ENCODE data around the gene CTNNBL1. TPM values are rescaled to one million over a fixed set of nuclear protein-coding genes. Genes with fewer than 3 reads are reported as not detected.
"Not testable (repeated sequence)": the region's sequence is repeated elsewhere in the genome, so short reads cannot be mapped to it uniquely, and the experiment has no call there.

CTNNBL1 gene, protein sequence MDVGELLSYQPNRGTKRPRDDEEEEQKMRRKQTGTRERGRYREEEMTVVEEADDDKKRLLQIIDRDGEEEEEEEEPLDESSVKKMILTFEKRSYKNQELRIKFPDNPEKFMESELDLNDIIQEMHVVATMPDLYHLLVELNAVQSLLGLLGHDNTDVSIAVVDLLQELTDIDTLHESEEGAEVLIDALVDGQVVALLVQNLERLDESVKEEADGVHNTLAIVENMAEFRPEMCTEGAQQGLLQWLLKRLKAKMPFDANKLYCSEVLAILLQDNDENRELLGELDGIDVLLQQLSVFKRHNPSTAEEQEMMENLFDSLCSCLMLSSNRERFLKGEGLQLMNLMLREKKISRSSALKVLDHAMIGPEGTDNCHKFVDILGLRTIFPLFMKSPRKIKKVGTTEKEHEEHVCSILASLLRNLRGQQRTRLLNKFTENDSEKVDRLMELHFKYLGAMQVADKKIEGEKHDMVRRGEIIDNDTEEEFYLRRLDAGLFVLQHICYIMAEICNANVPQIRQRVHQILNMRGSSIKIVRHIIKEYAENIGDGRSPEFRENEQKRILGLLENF
- total RNA-seq, result 32.8 and 35.8 TPM in 2 replicates

DNA sequence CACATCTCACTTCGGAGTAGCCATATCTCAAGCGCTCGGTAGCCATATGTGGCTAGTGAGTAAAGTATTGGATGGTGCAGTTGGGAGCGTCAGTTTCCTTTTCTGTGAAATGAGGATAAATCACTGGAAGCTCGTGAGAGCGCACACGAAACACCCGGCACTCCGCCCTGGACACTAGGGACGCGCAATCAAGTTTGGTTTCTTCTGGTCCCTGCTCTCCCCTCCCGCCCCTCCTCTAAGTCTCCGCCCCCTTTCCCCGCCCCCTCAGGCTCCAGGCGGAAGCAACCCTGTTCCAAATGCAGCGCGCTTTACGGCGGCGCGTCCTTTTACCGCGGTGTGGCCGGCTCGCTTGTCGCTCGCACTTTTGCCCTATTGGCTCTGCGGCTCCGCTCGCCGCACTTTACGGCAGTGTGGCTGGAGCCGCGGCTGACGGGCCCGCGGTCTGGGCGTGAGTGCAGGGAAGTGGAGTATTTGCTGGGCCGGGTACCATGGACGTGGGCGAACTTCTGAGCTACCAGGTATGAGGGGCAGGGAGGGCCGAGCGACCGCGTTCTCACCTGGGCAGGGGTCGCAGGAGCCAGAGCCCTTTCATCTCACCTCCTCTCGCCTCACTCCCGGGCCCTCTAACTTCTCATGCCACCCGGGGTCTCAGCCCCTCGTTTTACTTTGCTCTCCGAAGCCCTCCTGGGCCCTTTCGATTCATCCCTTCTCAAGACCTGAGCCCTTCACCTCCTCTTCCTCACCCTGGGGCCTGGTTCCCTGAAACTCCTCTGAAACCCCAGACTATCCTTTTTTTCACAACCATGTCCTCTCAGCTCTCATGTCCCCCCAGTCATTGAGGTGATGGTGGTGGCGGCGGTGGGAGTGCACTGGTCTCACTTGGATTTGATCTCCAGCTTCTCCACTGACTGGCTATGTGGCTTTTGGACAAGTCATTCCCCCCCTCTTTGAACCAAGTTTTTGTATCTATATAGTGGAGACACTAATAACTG lies at the start of gene CTNNBL1:
CTNNBL1 (plus strand) TSS at position 396 of the 992 bp plus-strand sequence; CDS start at position 489, 93 bp downstream.
- peak; percentile 98 for DNase-seq

DNA sequence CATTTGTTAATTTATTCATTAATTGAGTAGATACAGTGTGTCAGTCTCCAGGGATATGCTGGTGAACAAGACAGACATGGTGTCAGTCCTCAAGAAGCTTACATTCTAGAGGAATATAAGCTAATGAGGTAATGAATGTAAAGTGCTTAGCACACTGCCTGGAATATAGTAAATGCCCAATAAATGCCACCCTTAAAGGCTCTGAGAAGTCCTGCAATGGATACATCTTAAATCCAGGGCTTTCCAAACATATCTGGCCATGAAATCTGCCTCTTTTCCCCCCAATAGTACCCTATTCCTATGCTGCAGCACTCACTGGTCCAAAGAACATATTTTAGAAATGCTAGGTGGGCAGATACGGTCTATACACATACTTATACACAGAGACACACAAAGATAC lies 49.2 kb upstream of the CTNNBL1 start:
- no peak for DNase-seq

DNA sequence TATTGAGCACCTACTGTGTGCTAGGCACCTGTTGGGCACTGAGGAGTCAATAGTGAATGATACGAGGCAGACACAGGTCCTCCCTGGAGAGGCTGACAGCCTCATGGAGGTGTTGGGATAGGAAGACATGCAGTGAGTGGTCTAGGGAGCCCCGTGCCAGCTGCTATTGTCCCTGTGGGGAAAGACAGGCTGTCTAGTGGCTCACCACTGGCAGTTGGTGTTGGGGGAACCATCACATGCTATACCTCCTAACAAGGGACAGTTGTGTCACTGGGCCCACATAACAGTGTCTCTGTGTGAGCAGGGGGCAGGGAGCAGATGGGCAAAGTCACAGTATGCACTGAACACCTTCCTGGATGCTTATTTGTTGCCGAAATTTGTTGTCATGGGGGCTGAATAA lies 45.9 kb upstream of the CTNNBL1 start:
- no peak for DNase-seq

DNA sequence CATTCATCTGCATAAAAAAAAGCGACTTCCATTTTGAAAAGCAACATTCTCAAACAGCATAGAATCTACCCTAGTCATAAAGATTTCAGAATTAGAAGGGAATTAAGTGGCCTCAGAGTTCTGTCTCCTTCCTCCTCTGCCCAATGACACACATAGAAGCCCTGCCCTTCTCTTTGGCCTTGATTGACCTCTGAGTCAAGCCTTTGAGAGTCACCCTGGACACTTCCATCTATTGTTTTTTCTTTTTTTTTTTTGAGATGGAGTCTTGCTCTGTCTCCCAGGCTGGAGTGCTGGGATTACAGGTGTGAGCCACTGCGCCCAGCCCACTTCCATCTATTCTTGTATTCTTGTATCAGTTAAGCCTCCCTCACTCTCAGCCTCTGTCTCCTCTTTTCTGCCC lies 44.8 kb upstream of the CTNNBL1 start:
- DNase-seq, result peak; percentile 62

DNA sequence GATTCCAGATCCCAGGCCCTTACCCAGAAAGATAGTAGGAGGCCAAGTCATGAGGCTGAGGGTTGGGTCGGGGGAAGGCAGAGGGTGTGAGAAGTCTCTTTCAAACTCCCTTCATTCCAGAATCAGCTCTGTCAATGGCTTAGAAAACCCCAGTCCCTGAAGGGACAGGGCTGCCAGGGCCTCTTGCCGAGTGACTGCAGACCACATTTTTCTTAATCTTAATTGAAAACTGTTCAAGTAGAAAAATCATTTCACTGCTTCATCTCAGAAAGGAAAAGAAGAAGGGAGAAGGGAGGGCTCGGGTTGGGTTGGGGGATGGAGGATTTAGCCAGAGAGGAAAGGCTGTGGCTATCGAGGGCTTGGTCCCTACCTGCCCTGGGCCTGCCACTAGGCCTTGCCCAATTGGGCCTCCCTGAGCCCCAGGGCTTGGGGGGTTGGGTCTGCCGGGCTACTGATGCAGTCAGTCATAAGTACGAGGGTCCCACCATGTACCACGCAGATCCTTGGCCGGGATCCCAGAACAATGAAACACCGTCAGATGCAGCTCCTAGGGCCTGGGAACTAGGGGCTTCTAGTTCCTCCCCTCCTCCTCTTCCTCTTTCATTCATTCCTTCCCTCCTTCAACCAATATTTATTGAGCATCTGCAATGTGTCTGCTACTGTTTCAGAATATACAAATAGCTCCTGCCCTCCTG lies 44.0 kb upstream of the CTNNBL1 start:
- no peak for DNase-seq

DNA sequence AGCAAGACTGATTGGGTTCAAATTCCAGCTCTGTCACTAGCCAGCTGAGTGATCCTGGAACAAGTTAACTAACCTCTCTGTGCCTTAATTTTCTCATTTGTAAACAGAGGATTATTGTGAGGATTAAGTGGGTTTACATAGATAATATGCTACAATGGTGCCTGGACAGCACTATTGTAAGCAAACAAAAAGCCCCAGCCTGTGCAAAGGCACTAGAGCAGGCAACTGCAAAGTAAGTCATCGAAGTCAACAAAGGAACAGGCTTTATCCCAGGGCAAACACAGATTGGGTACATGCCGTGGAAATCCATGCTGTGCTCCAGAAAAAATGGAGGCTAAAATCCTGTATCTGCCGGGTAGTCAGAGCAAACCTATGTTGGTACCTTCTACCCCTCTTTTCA lies 43.2 kb upstream of the CTNNBL1 start:
- DNase-seq, result no peak

DNA sequence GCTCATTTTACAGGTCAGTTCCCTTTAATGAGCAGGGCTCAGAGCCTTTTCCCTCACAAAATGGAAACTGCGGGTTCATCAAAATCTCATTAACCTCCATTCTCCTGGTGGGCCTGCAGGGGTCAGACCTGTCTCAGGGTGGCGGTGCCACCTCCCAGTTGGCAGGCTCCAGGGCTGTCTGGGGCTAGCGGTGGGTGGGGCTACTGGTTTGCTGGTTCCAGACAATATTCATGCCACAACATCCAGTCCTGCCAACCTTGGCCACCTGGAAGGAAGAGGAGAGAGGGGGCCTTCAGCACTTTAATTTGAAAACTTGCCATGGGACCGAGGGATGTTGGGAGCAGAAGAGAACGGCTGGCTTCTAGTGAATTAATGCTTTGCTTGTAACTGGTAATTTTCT lies 41.9 kb upstream of the CTNNBL1 start:
- DNase-seq, result peak; percentile 55

DNA sequence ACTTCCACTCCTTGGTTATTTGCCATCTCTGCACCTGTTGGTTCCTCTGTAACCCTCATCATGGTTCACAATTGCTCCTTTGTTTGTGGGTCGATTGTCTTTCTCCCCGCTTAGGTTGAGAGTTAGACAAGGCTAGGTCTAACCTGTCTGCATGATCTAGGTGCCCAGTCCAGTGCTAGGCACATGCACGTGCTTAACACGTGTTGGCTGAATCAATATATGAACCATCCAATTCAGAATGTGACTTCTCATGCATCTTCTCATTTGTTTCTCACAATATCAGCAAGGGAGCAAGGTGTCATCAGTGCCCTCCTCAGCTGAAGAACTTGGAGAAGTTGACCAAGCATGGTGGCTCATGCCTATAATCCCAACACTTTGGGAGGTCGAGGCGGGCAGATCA lies 36.9 kb upstream of the CTNNBL1 start:
- no peak for DNase-seq

DNA sequence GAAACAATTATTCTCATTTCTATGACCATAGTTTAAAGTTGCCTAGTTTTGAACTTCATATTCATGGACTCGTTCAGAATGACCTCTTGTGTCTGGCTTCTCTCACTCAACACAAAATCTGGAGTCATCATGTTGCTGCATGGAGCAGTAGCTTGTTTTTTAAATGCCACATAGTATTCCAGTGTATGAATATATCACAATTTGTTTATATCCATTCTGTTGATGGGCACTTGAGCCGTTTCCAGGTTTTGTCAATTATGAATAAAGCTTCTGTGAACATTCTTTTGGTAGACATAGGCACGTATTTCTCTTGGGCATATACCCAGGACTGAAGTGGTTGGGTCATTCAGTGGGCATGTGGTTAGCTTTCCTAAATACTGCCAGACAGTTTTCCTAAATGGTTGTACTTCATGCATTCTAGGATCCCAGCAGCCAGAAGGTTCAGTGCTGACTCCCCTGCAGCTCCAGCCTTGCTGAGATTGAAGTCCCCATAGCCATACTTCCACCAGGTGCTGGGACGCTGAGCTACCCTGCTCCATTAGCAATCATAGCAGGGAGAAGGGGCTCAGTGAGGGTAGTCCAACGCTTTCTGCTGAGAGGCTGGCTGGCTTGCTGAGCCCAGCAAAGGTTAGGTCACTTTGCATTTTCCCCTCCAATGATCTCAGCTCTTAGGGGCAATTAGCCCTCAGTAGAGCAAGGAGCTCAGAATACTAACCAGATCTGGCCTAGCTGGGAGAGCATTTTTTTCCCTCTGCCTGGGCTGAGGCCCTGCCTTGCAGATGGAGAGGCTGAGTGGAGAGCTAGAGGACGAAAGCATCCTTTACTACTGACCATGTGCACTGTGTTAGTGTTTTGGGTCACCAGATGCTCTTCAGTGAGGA lies 35.7 kb upstream of the CTNNBL1 start:
- DNase-seq, result no peak

DNA sequence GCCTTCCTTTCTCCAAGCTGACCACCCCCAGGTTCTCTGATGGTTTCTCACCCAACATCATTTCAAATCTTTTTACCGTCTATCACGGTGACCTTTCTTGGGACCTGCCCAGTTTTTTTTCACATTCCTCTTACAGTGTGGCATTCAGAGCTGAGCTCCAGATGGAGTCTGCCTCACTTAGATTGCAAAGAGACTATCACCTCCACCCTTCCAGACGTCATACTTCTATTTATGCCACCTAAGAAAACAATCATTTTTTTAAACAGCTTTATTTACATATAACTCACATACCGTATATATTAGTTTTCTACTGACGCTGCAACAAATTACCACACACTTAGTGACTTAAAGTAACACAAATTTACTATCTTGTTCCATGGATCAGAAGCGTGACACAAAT lies 32.3 kb upstream of the CTNNBL1 start:
- DNase-seq, result no peak

DNA sequence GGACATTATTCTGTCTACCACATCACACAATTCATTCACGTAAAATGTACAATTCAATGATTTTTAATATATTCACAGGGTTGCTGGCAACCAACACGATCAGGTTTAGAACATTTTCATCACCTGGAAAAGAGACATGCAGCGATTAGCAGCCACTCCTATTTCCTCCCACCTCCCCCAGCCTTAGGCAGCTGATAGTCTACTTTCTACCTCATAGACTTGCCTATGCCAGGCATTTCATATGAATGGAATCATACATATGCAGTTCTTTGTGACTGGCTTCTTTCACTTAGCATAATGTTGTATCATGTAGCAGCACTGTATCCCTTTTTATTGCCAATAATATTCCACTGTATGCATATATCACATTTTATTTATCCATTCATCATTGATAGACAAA lies 31.5 kb upstream of the CTNNBL1 start:
- no peak for DNase-seq

DNA sequence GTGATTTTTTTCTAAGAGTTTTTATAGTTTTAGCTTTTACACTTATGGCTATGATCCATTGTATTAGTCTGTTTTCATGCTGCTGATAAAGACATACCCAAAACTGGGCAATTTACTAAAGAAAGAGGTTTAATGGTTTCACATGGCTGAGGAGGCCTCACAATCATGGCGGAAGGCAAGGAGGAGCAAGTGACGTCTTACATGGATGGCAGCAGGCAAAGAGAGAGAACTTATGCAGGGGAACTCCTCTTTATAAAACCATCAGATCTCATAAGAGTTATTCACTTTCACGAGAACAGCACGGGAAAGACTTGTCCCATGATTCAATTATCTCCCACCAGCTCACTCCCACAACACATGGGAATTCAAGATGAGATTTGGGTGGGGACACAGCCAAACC lies 29.2 kb upstream of the CTNNBL1 start:
- not testable (repeated sequence) for DNase-seq

DNA sequence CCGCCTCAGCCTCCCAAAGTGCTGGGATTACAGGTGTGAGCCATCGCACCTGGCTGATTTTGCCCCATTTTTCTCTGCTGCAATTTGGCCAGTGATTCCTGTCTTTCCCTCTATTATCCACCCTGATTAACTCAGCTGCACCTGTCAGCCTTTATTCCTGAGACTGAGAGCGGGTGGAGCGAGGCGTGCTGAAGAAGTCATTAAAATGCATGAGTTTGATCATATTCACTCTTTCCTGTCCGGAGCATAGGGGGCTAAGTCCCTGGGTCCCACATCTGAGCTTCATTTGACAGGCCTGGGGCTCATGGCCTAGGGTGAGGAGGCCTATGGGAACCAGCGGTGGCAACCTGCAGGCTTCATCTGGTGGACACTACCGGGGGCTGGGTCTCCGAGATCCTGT lies 25.7 kb upstream of the CTNNBL1 start:
- no peak for DNase-seq

DNA sequence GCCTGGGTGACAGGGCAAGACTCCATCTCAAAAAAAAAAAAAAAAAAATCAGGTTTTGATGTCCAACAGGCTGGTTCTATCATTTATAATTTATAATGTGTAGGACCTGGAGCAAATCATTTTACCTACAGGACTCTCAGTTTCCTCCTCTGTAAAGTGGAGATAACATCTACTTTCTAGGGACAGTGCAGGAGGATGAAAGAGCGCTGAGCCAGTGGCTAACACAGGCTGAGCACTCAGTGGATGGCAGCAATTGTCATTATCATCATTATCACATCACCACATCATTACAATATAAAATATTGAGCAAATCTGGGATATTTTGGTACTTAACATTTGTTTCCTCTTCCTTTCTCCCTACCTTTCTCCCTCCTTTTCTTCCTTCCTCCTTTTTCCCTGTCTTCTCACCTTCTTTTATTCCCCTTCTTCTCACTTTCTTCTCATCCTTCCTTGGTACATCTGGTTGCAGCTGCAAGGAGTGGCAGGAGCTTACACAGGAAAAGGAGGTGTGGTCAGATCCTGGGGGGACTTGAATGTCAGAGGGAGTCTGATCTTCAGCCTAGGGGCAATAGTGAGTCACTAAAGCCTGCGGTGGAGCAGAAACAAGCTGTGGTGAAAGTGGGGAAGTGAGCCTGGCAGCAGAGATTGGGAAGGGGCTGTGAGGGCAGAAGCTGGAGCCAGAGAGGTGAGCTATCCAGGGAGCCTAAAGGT lies 24.6 kb upstream of the CTNNBL1 start:
- DNase-seq, result no peak

DNA sequence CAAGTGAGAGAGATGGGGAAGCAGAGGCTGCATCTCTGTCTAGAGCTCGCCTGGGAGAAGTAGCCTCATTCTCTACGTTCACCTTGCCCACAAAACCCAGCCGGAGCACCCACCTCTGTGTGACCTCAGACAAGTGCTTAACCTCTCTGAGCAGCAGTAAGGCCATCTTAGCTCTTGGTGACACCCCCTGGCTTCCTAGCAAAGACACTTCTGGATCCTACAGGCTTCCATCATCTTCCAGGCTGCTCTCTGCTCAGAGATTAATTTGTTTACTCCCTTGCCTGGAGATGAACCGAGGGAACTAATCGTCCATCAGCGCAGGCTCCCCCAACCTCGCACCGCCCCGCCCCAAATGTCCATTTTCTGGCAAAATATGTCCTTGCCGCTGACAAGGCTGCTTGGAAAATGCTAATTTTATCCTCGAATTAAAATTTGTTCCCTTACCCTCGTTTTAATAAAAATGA lies 24.0 kb upstream of the CTNNBL1 start:
- no peak for DNase-seq

DNA sequence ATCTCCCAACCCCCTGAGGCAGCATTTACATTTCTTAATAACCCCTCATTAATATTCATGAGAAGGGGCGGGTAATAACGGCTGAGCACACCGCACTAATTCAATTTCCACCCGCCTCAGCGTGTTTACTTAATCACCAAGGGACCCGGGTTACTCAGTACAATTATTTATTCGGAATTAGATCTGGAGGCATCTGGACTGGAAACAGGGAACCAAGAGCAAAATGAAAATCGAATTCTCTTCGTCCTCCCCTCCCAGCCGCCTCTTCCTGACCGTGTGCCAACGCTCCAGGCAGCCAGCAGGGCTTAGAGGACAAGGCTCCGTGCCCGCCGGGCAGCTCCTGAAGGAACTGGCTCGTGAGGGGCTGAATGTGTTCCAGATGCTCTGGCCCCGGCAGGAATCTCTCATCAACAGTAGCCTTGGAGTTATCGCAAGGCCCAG lies 23.5 kb upstream of the CTNNBL1 start:
- DNase-seq, result no peak

DNA sequence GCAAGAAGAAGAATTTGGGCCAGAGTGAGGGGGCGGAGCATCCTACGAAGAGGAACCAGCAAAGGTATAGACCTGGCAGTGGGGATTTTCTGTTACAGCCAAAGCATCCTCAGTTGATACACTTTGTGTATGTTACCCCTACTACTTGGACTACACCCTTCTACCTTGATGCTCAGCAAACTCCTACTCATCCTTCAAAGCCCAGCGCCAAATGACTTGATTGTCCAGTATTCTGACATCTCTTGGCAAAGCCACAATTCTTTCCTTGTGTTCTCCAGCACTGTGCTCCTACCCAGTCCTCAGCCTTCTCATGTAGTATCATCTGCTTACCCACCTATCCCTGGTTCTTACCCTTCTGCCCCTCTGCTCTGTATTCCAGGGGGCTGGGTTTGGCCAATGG lies 21.7 kb upstream of the CTNNBL1 start:
- no peak for DNase-seq

DNA sequence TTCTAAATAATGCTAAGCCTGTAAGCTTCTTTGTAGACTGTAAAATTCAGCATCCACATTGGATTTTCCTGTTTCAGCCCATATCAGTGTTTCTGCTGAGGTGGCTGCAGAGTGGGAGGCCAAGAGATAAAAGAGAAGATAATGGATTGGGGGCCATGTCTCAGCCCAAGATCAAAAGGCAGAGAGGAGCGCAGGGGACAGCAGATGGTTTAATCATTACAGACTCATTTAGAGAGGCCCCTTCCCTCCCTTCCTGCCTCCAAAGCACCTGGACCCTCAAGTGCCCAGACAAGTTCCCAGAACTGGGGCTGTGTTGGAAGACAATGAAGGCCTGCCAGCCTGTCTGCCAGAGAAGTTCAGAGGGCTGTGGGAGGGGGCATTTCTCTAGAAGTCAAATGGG lies 20.4 kb upstream of the CTNNBL1 start:
- DNase-seq, result no peak

DNA sequence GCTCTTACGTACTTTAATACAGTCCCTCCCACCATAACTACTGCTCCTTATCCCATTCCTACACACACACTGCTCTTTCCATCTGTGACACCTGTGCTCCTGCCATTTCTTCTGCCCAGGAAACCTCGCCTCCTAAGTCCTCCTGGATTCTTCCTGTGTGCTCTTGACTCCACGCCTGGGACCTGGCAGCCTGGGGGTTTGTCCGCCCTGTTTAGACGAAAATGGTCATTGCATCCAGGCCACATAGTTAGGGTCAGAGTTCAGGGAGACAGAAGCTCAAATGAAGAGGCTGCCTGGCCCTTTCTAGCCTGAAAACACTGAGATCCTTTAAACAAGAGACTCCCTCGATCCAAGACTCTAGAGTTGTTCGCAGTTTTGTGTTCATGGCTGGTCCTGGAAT lies 17.4 kb upstream of the CTNNBL1 start:
- DNase-seq, result no peak

DNA sequence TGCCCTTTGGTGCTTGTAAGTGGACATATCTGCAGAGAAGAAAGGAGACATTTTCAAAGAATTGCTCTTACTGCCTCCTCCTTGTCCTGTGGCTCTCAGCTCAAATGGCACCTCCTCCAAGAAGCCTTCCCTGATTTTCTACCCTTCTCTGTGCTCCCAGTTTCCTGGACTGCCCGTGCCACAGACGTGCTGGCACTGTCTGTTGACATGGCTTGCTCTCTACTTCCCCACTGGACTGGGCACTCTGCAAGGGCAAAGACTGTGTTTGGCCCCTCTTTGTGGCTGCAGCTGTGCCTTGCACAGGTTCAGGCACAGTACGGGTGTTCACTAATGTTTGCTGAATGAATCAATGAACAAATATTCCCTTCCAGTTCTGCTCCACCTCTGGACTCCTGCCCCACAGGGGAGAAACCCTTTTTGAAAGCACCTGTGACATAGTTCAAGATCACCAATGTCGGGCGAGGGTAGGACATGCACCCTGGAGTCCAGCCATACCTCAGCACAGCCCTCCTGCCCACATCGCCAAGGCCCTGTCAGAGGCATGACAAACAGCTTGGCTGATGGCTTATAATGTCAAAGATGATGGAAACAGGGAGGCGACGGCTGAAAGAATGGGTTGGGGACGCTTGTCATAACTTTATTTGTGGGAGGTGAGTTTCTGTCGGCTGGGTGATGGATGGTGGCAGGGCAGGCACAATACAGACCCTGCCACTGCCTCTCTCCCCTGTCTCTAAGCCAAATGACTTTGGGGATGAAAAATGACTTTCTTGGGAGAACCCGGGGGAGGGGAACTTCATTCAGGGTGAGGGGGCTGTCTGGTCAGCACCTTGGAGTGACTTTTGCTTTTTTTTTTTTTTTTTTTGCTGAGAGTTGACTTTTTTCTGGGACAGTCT lies 15.6 kb upstream of the CTNNBL1 start:
- DNase-seq, result no peak

Measured in dermis blood vessel endothelial cell (primary cell).